ENCODE results near the gene RAB35.

DNA sequence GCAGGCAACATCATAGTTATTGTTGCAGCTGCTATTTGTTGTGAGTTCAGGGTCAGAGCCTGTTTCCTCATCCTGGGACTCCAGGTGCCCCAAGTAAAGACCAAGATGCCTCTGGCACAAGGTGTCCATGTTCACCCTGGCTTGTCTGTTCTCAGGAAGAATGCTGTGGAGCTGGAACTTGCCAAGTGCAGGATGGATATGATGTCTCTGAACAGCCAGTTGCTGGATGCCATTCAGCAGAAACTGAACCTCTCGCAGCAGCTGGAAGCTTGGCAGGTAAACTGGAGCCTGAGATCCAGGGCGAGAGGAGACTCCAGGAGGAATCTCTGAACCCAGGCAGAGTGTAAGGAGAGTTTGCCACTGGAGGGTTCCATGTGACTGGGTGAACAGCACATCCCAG lies 26.8 kb downstream of the RAB35 start:
- TF ChIP-seq, protein P1, sequence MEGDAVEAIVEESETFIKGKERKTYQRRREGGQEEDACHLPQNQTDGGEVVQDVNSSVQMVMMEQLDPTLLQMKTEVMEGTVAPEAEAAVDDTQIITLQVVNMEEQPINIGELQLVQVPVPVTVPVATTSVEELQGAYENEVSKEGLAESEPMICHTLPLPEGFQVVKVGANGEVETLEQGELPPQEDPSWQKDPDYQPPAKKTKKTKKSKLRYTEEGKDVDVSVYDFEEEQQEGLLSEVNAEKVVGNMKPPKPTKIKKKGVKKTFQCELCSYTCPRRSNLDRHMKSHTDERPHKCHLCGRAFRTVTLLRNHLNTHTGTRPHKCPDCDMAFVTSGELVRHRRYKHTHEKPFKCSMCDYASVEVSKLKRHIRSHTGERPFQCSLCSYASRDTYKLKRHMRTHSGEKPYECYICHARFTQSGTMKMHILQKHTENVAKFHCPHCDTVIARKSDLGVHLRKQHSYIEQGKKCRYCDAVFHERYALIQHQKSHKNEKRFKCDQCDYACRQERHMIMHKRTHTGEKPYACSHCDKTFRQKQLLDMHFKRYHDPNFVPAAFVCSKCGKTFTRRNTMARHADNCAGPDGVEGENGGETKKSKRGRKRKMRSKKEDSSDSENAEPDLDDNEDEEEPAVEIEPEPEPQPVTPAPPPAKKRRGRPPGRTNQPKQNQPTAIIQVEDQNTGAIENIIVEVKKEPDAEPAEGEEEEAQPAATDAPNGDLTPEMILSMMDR (IDR thresholded peaks at IDR 0.05; ENCODE audit: low read depth, low read length, poor library complexity, severe bottlenecking): no peak
- TF ChIP-seq EZH2phosphoT487 (IDR thresholded peaks at IDR 0.05; ENCODE audit: borderline replicate concordance, low read length): no peak
